ENCODE data around the gene KRTAP17-1.

DNA sequence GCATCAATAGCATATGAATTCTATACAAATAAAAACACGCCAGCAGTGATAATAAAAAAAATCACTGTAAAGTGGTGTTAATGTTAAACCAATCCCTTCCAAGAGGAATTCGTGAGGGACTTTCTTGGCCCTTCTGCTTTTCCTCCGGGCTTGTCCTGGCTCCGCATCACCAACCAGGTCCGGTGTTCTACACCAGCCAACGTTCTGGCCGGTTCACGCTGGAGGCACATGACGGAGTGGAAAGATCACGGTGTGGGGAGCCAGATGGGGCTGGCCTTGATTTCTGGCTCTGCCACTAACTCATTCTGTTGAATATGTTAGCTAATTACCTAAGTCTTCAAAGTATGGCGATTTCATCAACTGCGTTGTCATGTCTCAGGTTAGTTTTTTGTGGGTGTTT is 11.4 kb downstream of the KRTAP17-1 start:
- TF ChIP-seq CTCF (conservative IDR thresholded peaks at IDR 0.05 in 1 of 2, IDR thresholded peaks at IDR 0.05 in 1 of 2; ENCODE audit: extremely low read depth in 1 of 2, insufficient read depth in 1 of 2, low read depth in 1 of 2, low read length in 2 of 2) (no peak), EZH2 (IDR thresholded peaks at IDR 0.05; ENCODE audit: borderline replicate concordance, low read length) (no peak)

All from mammary epithelial cell (primary cell).